Small intestine (tissue), 7 donors: ENCODE measurements around the gene ASIC5. TPM values are rescaled to one million over a fixed set of nuclear protein-coding genes. Genes with fewer than 3 reads are reported as not detected.

Experiments used
- DNase-seq, 2 donors: peaks; one replicate each; pipeline versions ENCODE4 v3.0.0 to v3.0.0-alpha.2; 2013
- FAIRE-seq: peaks from 2 replicates; lab custom pipeline; 2012; peaks lifted over from hg19 to GRCh38; lab: Jason Lieb, UNC
- H3K27ac ChIP-seq, 3 donors: one replicate each; pipeline ENCODE4 v1.5.1; 2013; ENCODE audit warnings: low read length in 2 of 3, mild to moderate bottlenecking in 2 of 3, control low read depth in 1 of 3, inconsistent platforms in 1 of 3, low read depth in 1 of 3, moderate library complexity in 1 of 3
- H3K27me3 ChIP-seq, 3 donors: one replicate each; pipeline ENCODE4 v1.6.1; 2013; ENCODE audit warnings: low read length in 3 of 3, inconsistent platforms in 1 of 3; ENCODE audit not compliant: control insufficient read depth in 3 of 3, insufficient read depth in 3 of 3
- H3K36me3 ChIP-seq, 3 donors: one replicate each; pipeline ENCODE4 v1.6.1; 2013; ENCODE audit warnings: low read length in 3 of 3, inconsistent platforms in 1 of 3, low read depth in 1 of 3, mild to moderate bottlenecking in 1 of 3, moderate library complexity in 1 of 3; ENCODE audit not compliant: control insufficient read depth in 3 of 3, insufficient read depth in 2 of 3
- H3K4me1 ChIP-seq, 3 donors: one replicate each; pipeline ENCODE4 v1.6.1; 2013; ENCODE audit warnings: low read length in 2 of 3, inconsistent platforms in 1 of 3, low read depth in 1 of 3, mild to moderate bottlenecking in 1 of 3, moderate library complexity in 1 of 3; ENCODE audit not compliant: control insufficient read depth in 3 of 3, insufficient read depth in 2 of 3
- H3K4me3 ChIP-seq, 3 donors: one replicate each; pipeline ENCODE4 v1.5.1; 2013; ENCODE audit warnings: low read length in 3 of 3, control low read depth in 1 of 3, inconsistent platforms in 1 of 3, low read depth in 1 of 3, mild to moderate bottlenecking in 1 of 3, moderate library complexity in 1 of 3
- H3K9me3 ChIP-seq, 2 donors: one replicate each; pipeline ENCODE4 v1.6.1; 2013; ENCODE audit warnings: low read depth in 1 of 2, low read length in 1 of 2; ENCODE audit not compliant: control insufficient read depth in 2 of 2, insufficient read depth in 1 of 2
- WGBS, 3 donors: extraction: QIAGEN DNeasy Blood & Tissue Kit; methylation state at CpG; one replicate each; pipeline ENCODE4 v1.1.7; 2013; 5-methylcytosine and 5-hydroxymethylcytosine counted together
- polyA plus RNA-seq, 4 donors: library from polyadenylated mRNA; stranded (reverse) in 3 of 4; unstranded in 1 of 4; fragments of 200-250 nt in 3 of 4; fragments of 120-200 nt in 1 of 4; gene quantifications; one replicate each; pipeline versions ENCODE4 v1.2.1 to v1.2.3, GENCODE V29; 2013
- donor health status: healthy with polysubstance abuse.
- donor health status: control.
- donor health status: control.
- donor health status: Bipolar disorder and iron deficiency.
- donor health status: healthy.

Gene ASIC5
- polyA plus RNA-seq, 4 donors: 1.0 TPM; not detected in 3

DNA sequence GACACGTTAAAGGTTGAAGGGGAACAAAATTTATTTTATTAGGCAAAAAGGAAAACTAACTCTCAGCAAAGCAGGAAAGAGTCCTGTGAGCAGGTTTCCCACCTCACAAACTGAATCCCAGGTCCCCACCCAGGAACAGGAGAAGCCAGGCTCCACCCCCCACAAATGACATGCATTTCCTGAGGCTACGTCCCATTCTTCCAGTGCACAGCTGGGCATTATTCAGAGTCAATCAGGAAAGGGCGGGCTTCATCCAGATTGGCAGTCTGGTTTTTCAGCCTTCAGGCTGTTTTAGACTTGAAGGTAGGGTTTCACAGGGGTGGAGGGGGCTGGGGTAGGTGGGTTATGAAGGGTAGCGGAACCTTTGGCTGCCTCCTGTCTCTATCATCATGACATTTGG, 11.9 kb upstream of the ASIC5 start:
- Histone ChIP-seq H3K4me3 (no peak overlapping the region), H3K9me3 (peaks cover 0 to 26% of the 10 kb centered on the region in 2 donors), H3K27me3 (no peaks in the 10 kb centered on the region), H3K36me3 (no peaks in the 10 kb centered on the region), H3K4me1 (no peaks in the 10 kb centered on the region), H3K27ac (no peak overlapping the region)
- DNase-seq (no peak), FAIRE-seq (no peak)
- 86 to 91% (median 86%) methylated on average over 4 of the region's 4 CpGs for WGBS, 3 donors

DNA sequence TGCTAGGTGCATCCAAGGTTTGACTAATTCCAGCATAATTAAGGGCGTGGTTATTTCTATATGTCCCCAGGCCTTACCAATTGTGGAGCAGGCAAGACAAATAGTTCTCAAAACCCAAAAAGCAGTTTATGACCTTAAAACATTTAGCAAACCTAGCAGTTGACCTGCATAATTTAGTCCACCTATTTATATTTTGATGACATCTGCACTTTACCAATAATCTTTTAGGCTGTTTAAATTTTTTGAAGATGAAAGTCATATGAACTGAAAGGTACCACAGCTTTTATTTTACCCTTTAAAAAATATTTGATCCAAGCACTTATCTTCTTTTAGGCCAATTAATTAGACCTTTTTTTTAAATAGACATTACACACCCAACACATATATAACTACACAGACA, 9.8 kb upstream of the ASIC5 start:
- no peak overlapping the region for H3K4me3 ChIP-seq
- H3K4me1 ChIP-seq: no peaks in the 10 kb centered on the region
- H3K27ac ChIP-seq: no peak overlapping the region
- no peaks in the 10 kb centered on the region for H3K36me3 ChIP-seq
- no peak for DNase-seq
- no peaks in the 10 kb centered on the region for H3K27me3 ChIP-seq
- 78 to 83% (median 79%) methylated on average over 1 of the region's 1 CpG for WGBS, 3 donors
- FAIRE-seq: no peak
- peaks cover 0 to 26% of the 10 kb centered on the region in 2 donors for H3K9me3 ChIP-seq

DNA sequence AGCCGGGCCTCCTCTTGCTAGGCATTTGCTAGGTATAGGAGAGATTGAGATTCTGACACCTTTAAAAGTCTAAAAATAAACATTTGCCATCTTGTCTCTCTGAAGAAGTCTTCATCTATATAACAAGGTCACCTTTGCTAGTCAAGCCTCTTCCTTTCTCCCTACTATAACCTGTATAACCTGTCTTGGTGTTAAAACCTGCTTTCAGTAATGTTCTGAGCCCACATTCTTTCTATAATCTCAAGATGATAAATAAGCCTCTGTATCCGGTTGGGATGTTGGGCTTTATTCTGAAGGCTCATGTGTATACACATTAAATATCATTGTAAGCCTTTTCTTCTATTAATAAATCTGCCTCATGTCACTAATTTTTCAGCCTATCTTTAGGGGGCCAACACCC, 10.2 kb downstream of the ASIC5 start:
- DNase-seq: no peak
- no peaks in the 10 kb centered on the region for H3K9me3 ChIP-seq
- H3K36me3 ChIP-seq: no peaks in the 10 kb centered on the region
- H3K27me3 ChIP-seq: no peaks in the 10 kb centered on the region
- FAIRE-seq: no peak
- no peaks in the 10 kb centered on the region for H3K4me1 ChIP-seq
- no peak overlapping the region for H3K27ac ChIP-seq
- 66 to 82% (median 70%) methylated on average over 2 of the region's 2 CpGs for WGBS, 3 donors
- no peak overlapping the region for H3K4me3 ChIP-seq

DNA sequence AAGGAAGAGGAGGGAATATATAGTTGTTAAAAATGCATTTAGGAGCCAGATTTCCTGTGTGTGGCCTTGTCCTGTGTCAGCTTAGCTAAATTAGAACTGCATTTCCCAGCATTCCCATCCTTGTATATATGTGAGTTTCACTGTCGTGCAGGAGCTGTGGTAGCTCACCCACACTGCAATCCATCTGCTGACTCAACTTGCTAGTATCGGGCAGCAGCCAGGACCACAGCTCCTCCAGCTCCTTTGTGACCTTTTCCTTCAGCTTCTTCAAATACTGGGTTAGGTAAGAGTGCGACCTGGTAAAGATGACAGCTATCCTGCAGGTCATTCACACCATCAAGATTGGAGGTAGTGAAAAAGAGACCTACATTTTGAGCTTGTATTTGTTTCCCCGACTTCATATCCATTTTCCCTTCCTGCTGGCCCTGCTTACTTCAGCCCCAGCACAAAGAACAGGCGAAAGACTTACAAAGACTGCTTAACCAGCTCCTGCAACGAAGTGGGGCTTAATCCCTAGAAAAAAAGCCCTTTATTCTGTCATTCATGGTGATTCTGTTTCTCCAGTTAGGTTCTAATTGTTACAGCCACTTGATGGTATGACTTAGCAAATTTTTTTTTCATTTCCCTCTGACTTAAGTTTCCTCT, 11.4 kb downstream of the ASIC5 start:
- FAIRE-seq: no peak
- H3K9me3 ChIP-seq: no peaks in the 10 kb centered on the region
- H3K4me3 ChIP-seq: no peak overlapping the region
- H3K27ac ChIP-seq: no peak overlapping the region
- no peaks in the 10 kb centered on the region for H3K4me1 ChIP-seq
- no peaks in the 10 kb centered on the region for H3K36me3 ChIP-seq
- H3K27me3 ChIP-seq: no peaks in the 10 kb centered on the region
- no peak for DNase-seq
- 67 to 73% (median 70%) methylated on average over 6 of the region's 6 CpGs for WGBS, 3 donors

DNA sequence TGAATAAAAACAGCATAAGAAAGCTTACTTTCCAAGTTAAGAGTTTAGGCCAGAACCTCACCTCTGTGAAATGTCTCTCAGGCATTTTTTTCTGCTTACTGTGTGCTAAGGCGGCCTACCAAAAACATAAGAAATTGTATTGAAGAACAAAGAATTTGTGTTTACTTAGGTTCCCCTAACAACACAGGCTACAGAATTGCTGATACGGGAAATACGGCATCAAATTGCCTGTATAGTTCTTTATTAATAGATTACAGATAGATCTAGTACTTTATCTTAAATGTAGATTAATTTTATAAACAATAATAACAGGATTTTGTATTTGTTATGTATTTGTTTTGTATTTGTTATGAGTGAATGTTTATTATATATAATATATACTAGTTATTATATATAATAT, 12.9 kb downstream of the ASIC5 start:
- no peaks in the 10 kb centered on the region for H3K4me1 ChIP-seq
- H3K36me3 ChIP-seq: no peaks in the 10 kb centered on the region
- H3K4me3 ChIP-seq: no peak overlapping the region
- no peak overlapping the region for H3K27ac ChIP-seq
- no peaks in the 10 kb centered on the region for H3K27me3 ChIP-seq
- H3K9me3 ChIP-seq: peaks cover 0 to 3% of the 10 kb centered on the region in 2 donors
- FAIRE-seq (no peak), DNase-seq (no peak)
- WGBS, 3 donors: 89 to 97% (median 95%) methylated on average over 3 of the region's 3 CpGs

DNA sequence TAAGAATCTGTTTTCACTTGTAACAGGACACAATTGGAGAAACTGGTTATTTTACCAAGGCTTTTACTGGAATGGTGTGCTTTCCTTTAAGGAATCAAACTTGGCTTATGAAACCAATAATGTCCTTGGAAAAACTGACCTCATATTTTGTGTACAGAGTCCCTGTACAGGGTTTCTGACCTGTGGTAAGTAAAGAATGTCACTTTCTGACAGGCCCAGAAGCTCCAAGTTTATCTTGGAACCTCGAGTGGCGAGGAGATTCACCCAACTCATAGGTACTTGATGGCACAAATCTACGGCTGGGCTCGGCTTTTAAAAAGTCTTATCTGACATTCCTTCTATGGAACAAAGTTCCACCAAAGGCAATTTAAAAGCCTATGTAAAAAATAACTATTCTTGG, 17.0 kb downstream of the ASIC5 start:
- Histone ChIP-seq H3K9me3 (peaks cover 0 to 8% of the 10 kb centered on the region in 2 donors), H3K4me1 (no peaks in the 10 kb centered on the region), H3K27me3 (no peaks in the 10 kb centered on the region), H3K4me3 (no peak overlapping the region), H3K27ac (no peak overlapping the region), H3K36me3 (no peaks in the 10 kb centered on the region)
- FAIRE-seq (no peak), DNase-seq (no peak)
- 63 to 77% (median 70%) methylated on average over 4 of the region's 4 CpGs for WGBS, 3 donors

DNA sequence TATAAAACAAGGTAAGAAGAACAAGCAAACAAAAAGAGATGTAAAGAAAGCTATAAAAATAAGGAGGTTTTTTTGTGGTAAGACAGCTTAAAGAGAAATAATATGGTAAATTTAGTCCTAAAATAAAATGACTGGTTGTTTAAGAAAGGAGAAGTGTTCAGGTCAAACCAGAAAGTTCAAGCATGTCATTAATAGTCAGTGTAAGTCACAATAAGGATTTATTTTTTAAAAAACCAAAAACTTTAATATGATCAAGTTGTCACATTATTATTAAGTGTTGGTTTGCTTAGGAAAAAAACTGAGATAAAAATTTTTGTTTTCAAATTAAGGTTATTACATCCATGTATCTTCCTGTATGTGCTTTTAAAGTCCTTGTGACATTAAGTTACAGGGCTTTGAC, 19.1 kb downstream of the ASIC5 start:
- FAIRE-seq: peak; percentile 41
- Histone ChIP-seq H3K27me3 (no peaks in the 10 kb centered on the region), H3K36me3 (no peaks in the 10 kb centered on the region), H3K4me1 (no peaks in the 10 kb centered on the region), H3K9me3 (peaks cover 0 to 8% of the 10 kb centered on the region in 2 donors), H3K27ac (no peak overlapping the region), H3K4me3 (no peak overlapping the region)
- DNase-seq: no peak

DNA sequence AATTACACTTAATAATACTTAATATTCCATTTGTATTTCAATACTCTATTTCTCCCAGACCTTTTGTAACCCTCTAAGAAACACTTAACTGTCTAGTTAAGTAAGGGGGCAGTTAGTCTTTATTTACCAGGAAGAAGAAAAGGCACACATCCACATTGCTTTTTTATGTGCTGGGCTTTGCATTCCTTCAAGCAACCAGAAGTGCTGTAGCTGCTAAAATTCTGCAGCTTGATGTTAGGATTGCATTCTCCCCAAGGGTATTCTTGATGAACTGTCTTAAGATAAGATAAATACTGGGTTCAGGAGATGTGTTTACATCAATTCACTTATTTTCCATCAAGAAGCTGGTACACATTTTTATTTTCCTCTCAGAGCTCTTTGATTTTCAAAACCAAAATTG, 24.0 kb downstream of the ASIC5 start:
- Histone ChIP-seq H3K27me3 (no peaks in the 10 kb centered on the region), H3K9me3 (no peaks in the 10 kb centered on the region), H3K4me3 (no peak overlapping the region), H3K4me1 (no peaks in the 10 kb centered on the region), H3K36me3 (no peaks in the 10 kb centered on the region), H3K27ac (no peak overlapping the region)
- DNase-seq (no peak), FAIRE-seq (no peak)

DNA sequence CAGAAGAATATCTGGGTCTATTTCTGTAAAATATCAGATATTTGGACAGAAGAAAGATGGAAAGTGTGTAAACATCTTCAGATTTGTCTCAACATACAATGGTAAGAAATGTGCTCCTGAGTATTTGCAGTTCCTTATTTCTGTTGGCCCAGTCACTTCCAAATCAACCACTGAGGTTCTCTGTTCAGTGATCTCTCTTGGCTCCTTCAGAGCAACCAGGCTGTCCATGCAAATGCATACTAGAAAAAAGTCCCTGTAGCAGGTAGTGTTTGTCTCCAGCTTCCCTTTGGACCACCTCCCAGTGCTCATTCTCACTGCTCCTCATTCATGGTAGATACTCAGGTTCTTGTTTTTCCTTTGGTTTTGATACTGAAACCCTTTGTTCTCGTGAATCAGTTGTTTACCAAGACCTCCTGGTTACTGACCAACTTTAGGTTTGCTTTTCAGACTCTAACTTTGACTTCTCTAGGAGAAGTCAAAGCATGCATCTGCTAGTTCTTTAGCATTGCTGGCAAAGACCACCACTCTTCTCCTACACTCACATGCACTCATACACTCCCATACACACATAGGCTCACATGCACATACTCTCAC, 28.8 kb downstream of the ASIC5 start:
- 35 to 67% (median 40%) methylated on average over 1 of the region's 1 CpG for WGBS, 3 donors

More for the DNA sequence above, 28.8 kb downstream of the ASIC5 start:
- Histone ChIP-seq H3K27ac (no peak overlapping the region), H3K9me3 (no peaks in the 10 kb centered on the region), H3K4me1 (no peaks in the 10 kb centered on the region), H3K27me3 (no peaks in the 10 kb centered on the region), H3K36me3 (no peaks in the 10 kb centered on the region), H3K4me3 (no peak overlapping the region)
- no peak for DNase-seq
- no peak for FAIRE-seq
